ENCODE data around the gene HDAC9. TPM values are rescaled to one million over a fixed set of nuclear protein-coding genes. Genes with fewer than 3 reads are reported as not detected.

HDAC9 gene
- total RNA-seq, 4 donors from 2014 or later, result 63.0 to 130 (median 107) TPM

- Histone ChIP-seq H3K4me3 (no peak overlapping the region), H3K36me3 (no peaks in the 10 kb centered on the region), H3K9me3 (no peaks in the 10 kb centered on the region), H3K27me3 (no peaks in the 10 kb centered on the region), H3K4me1 (no peaks in the 10 kb centered on the region), H3K27ac (replicated peaks in 1 of 4) (no peak overlapping the region)
- intact Hi-C loops (cut with DNase I), result no loop called here
- no peak for DNase-seq (ENCODE audit: extremely low spot score)
- 42% methylated on average over 1 of the region's 1 CpG for WGBS
- TF ChIP-seq POLR2A (IDR thresholded peaks at IDR 0.05; ENCODE audit: low read depth) (no peak), CTCF (IDR thresholded peaks at IDR 0.05) (no peak), EP300 (IDR thresholded peaks at IDR 0.05) (no peak), POLR2AphosphoS5 (IDR thresholded peaks at IDR 0.05) (no peak)
Observed at GRCh38 chr7:18901982-18902421, 406.5 kb downstream of the HDAC9 start.

GRCh38 chr7:18902892-18903291 is 407.3 kb downstream of the HDAC9 start:
- Histone ChIP-seq H3K27me3 (no peaks in the 10 kb centered on the region), H3K9me3 (no peaks in the 10 kb centered on the region), H3K4me3 (no peak overlapping the region), H3K27ac (replicated peaks in 1 of 4) (no peak overlapping the region), H3K4me1 (no peaks in the 10 kb centered on the region), H3K36me3 (no peaks in the 10 kb centered on the region)
- TF ChIP-seq EP300 (IDR thresholded peaks at IDR 0.05) (no peak), POLR2AphosphoS5 (IDR thresholded peaks at IDR 0.05) (no peak), POLR2A (IDR thresholded peaks at IDR 0.05; ENCODE audit: low read depth) (no peak), CTCF (IDR thresholded peaks at IDR 0.05) (no peak)
- intact Hi-C loops (cut with DNase I), result no loop called here
- no peak for DNase-seq (ENCODE audit: extremely low spot score)

DNA sequence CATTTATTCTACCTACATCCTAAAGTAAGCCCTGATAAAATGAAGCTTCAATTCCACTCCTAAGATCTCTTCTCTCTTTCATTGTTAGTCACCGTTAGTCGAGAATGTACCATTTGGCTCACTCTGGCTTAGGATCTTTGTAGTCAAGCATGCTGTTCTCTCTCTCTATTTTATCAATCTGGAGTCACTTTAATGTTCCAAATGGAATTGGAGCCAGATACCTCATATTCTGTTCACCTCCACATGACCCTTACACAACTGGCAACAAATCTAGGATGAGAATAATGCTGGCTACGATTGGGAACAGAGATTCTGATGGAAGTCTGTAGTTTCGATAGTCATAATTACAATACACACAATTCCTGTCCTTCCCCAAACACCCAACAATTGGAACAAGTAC is 408.1 kb downstream of the HDAC9 start:
- no peaks in the 10 kb centered on the region for H3K4me1 ChIP-seq
- DNase-seq (ENCODE audit: extremely low spot score), result no peak
- H3K4me3 ChIP-seq, result no peak overlapping the region
- WGBS, result 79% methylated on average over 4 of the region's 4 CpGs
- H3K27ac ChIP-seq (replicated peaks in 1 of 4), result no peak overlapping the region
- no peak for TF ChIP-seq POLR2AphosphoS5 (IDR thresholded peaks at IDR 0.05)
- no peak for TF ChIP-seq POLR2A (IDR thresholded peaks at IDR 0.05; ENCODE audit: low read depth)
- TF ChIP-seq EP300 (IDR thresholded peaks at IDR 0.05), result no peak
- no peak for TF ChIP-seq CTCF (IDR thresholded peaks at IDR 0.05)
- no peaks in the 10 kb centered on the region for H3K36me3 ChIP-seq
- no peaks in the 10 kb centered on the region for H3K27me3 ChIP-seq
- H3K9me3 ChIP-seq, result no peaks in the 10 kb centered on the region
- intact Hi-C loops (cut with DNase I), result no loop called here

DNA sequence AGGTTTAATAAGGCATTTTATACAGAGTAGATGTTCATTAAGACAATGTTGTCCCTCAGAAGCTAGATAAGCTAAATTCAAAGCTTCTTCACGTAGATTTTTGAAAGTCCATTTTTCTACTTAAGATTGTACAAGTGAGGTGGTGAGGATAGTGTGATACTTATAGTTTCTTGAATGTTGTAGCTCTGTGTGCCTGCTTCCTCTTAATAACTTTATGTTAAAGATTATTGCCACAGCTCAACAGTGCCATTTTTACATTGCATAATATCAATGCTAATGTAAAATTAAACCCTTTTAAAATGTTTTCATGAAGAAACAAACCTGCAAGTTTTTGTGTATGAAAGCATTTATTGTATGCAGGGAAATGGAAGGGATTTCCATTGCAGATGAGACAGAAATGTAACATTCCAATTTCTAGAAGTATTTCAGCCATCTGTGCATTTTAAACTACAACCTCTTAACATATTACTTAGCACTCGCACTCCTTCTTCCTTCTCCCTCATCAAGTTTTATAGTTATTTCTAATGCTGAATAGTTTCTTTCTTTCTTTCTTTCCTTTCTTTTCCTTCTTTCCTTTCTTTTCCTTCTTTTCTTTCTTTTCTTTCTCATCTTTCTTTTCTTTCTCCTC is 409.9 kb downstream of the HDAC9 start:
- Histone ChIP-seq H3K36me3 (no peaks in the 10 kb centered on the region), H3K9me3 (no peaks in the 10 kb centered on the region), H3K27me3 (no peaks in the 10 kb centered on the region), H3K4me1 (no peaks in the 10 kb centered on the region), H3K27ac (replicated peaks in 1 of 4) (no peak overlapping the region), H3K4me3 (no peak overlapping the region)
- TF ChIP-seq CTCF (IDR thresholded peaks at IDR 0.05), result no peak
- no peak for TF ChIP-seq EP300 (IDR thresholded peaks at IDR 0.05)
- no peak for TF ChIP-seq POLR2AphosphoS5 (IDR thresholded peaks at IDR 0.05)
- no peak for TF ChIP-seq POLR2A (IDR thresholded peaks at IDR 0.05; ENCODE audit: low read depth)
- no peak for DNase-seq (ENCODE audit: extremely low spot score)
- intact Hi-C loops (cut with DNase I), result no loop called here
- WGBS, result 95% methylated on average over 2 of the region's 2 CpGs

- no peaks in the 10 kb centered on the region for H3K36me3 ChIP-seq
- DNase-seq (ENCODE audit: extremely low spot score), result no peak
- no peaks in the 10 kb centered on the region for H3K9me3 ChIP-seq
- no peak overlapping the region for H3K4me3 ChIP-seq
- 71% methylated on average over 2 of the region's 2 CpGs for WGBS
- no peaks in the 10 kb centered on the region for H3K27me3 ChIP-seq
- intact Hi-C loops (cut with DNase I), result no loop called here
- no peak for TF ChIP-seq POLR2A (IDR thresholded peaks at IDR 0.05; ENCODE audit: low read depth)
- TF ChIP-seq EP300 (IDR thresholded peaks at IDR 0.05), result no peak
- no peak for TF ChIP-seq POLR2AphosphoS5 (IDR thresholded peaks at IDR 0.05)
- no peak for TF ChIP-seq CTCF (IDR thresholded peaks at IDR 0.05)
- H3K4me1 ChIP-seq, result no peaks in the 10 kb centered on the region
- H3K27ac ChIP-seq (replicated peaks in 1 of 4), result no peak overlapping the region
Observed at GRCh38 chr7:18906901-18907300, 411.4 kb downstream of the HDAC9 start.
